KOPT-K1 (cell line): Measurements from ENCODE around the gene RNF126.
A peak's percentile ranks its signal among the peaks of the same experiment; 100 is the strongest.
"Not testable (repeated sequence)": the region's sequence is repeated elsewhere in the genome, so short reads cannot be mapped to it uniquely, and the experiment has no call there.

Experiments used
- H3K27ac ChIP-seq: fragments of 200-600 bp; sonication (generic); 2 replicates; pipeline ENCODE4 v1.5.1; 2016; ENCODE audit warnings: antibody characterized with exemption, mild to moderate bottlenecking, low read depth, low read length; ENCODE audit not compliant: poor library complexity, severe bottlenecking
- H3K36me3 ChIP-seq: fragments of 200-600 bp; sonication (generic); 2 replicates; pipeline ENCODE4 v1.5.1; 2017; ENCODE audit warnings: antibody characterized with exemption, mild to moderate bottlenecking, low read length, moderate library complexity; ENCODE audit not compliant: insufficient read depth
- H3K9me3 ChIP-seq: fragments of 200-600 bp; sonication (generic); 2 replicates; pipeline ENCODE4 v1.5.1; 2017; ENCODE audit warnings: antibody characterized with exemption, low read length, mild to moderate bottlenecking; ENCODE audit not compliant: insufficient read depth, poor library complexity, severe bottlenecking

RNF126 gene

GRCh38 chr19:634975-635652 is 27.9 kb downstream of the RNF126 start:
- peaks cover 13% of the 10 kb centered on the region; the same call in 1 of the 2 replicates for H3K36me3 ChIP-seq
- H3K9me3 ChIP-seq: no peaks in the 10 kb centered on the region
- no peak overlapping the region for H3K27ac ChIP-seq

- Histone ChIP-seq H3K9me3 (no peaks in the 10 kb centered on the region), H3K27ac (peak overlapping the region; percentile 61), H3K36me3 (peaks cover 22% of the 10 kb centered on the region)
Observed at GRCh38 chr19:633786-634639, 29.0 kb downstream of the RNF126 start.

- no peaks in the 10 kb centered on the region for H3K9me3 ChIP-seq
- H3K36me3 ChIP-seq: peaks cover 30% of the 10 kb centered on the region
- H3K27ac ChIP-seq: peak within 1 kb of the TSS; percentile 61
Observed at GRCh38 chr19:633068-633785, 29.8 kb downstream of the RNF126 start, which contains the start of gene POLRMT. TSS of gene POLRMT (minus strand) at chr19:633537. CDS start at chr19:633512, 25 bp downstream.

GRCh38 chr19:632579-633067 is 30.4 kb downstream of the RNF126 start:
- Histone ChIP-seq H3K27ac (peak overlapping the region; percentile 61), H3K36me3 (peaks cover 36% of the 10 kb centered on the region), H3K9me3 (no peaks in the 10 kb centered on the region)

- H3K36me3 ChIP-seq: peaks cover 52% of the 10 kb centered on the region
- H3K27ac ChIP-seq: no peak overlapping the region
- H3K9me3 ChIP-seq: no peaks in the 10 kb centered on the region
Observed at GRCh38 chr19:629961-630714, 32.9 kb downstream of the RNF126 start.

- H3K27ac ChIP-seq, H3K9me3 ChIP-seq: not testable (repeated sequence)
- peaks cover 58% of the 10 kb centered on the region for H3K36me3 ChIP-seq
Observed at GRCh38 chr19:629515-629914, 33.5 kb downstream of the RNF126 start.

GRCh38 chr19:628168-628567 is 34.8 kb downstream of the RNF126 start:
- H3K36me3 ChIP-seq: peaks cover 71% of the 10 kb centered on the region
- H3K9me3 ChIP-seq: no peaks in the 10 kb centered on the region
- no peak overlapping the region for H3K27ac ChIP-seq

- not testable (repeated sequence) for H3K27ac ChIP-seq, H3K9me3 ChIP-seq
- H3K36me3 ChIP-seq: peaks cover 87% of the 10 kb centered on the region
Observed at GRCh38 chr19:626566-626965, 36.4 kb downstream of the RNF126 start.

GRCh38 chr19:625257-625656 is 37.8 kb downstream of the RNF126 start:
- no peak overlapping the region for H3K27ac ChIP-seq
- no peaks in the 10 kb centered on the region for H3K9me3 ChIP-seq
- peaks cover 86% of the 10 kb centered on the region for H3K36me3 ChIP-seq

GRCh38 chr19:624433-625109 is 38.4 kb downstream of the RNF126 start:
- Histone ChIP-seq H3K9me3 (no peaks in the 10 kb centered on the region), H3K36me3 (peaks cover 87% of the 10 kb centered on the region), H3K27ac (no peak overlapping the region)

GRCh38 chr19:623974-624373 is 39.0 kb downstream of the RNF126 start:
- H3K9me3 ChIP-seq: no peaks in the 10 kb centered on the region
- peaks cover 88% of the 10 kb centered on the region for H3K36me3 ChIP-seq
- H3K27ac ChIP-seq: no peak overlapping the region

GRCh38 chr19:623175-623916 is 39.7 kb downstream of the RNF126 start:
- Histone ChIP-seq H3K27ac (no peak overlapping the region), H3K36me3 (peaks cover 88% of the 10 kb centered on the region), H3K9me3 (no peaks in the 10 kb centered on the region)

GRCh38 chr19:622666-623065 is 40.3 kb downstream of the RNF126 start:
- H3K36me3 ChIP-seq: peaks cover 87% of the 10 kb centered on the region
- H3K27ac ChIP-seq: no peak overlapping the region

More at GRCh38 chr19:622666-623065, 40.3 kb downstream of the RNF126 start:
- no peaks in the 10 kb centered on the region for H3K9me3 ChIP-seq
